Endodermal cell (in vitro differentiated cells): ENCODE measurements around the gene PPM1E. TPM values are rescaled to one million over a fixed set of nuclear protein-coding genes. Genes with fewer than 3 reads are reported as not detected.

ENCODE experiments used
- DNase-seq: peaks from one replicate; pipeline ENCODE4 v3.0.0-alpha.2; 2017
- H3K27ac ChIP-seq: 2 replicates; pipeline ENCODE4 v1.5.1; 2013; ENCODE audit warnings: mild to moderate bottlenecking, low read depth, low read length, moderate library complexity
- H3K27me3 ChIP-seq: 2 replicates; pipeline ENCODE4 v1.6.1; 2013; ENCODE audit warnings: mild to moderate bottlenecking, low read length, moderate library complexity; ENCODE audit not compliant: insufficient read depth, control insufficient read depth, poor library complexity, severe bottlenecking
- H3K36me3 ChIP-seq: 2 replicates; pipeline ENCODE4 v1.7.0; 2013; ENCODE audit warnings: mild to moderate bottlenecking, low read length, moderate library complexity; ENCODE audit not compliant: control insufficient read depth, insufficient read depth
- H3K4me1 ChIP-seq: one replicate; pipeline ENCODE4 v1.7.0; 2013; ENCODE audit warnings: low read length; ENCODE audit not compliant: control insufficient read depth, insufficient read depth
- H3K4me3 ChIP-seq: 2 replicates; pipeline ENCODE4 v1.5.1; 2013; ENCODE audit warnings: mild to moderate bottlenecking, low read length, moderate library complexity
- H3K9ac ChIP-seq: 2 replicates; pipeline ENCODE4 v1.6.1; 2013; ENCODE audit warnings: mild to moderate bottlenecking, low read length, moderate library complexity; ENCODE audit not compliant: poor library complexity, severe bottlenecking; ENCODE audit errors: extremely low read depth
- H3K9me3 ChIP-seq: 2 replicates; pipeline ENCODE4 v1.6.1; 2013; ENCODE audit warnings: mild to moderate bottlenecking, low read length, moderate library complexity; ENCODE audit not compliant: control insufficient read depth
- H3K27ac Mint-ChIP-seq: 2 replicates; pipeline ENCODE4 v1.8.0; 2020; ENCODE audit warnings: mixed read lengths
- H3K27me3 Mint-ChIP-seq: 2 replicates; pipeline ENCODE4 v1.8.0; 2021; ENCODE audit warnings: mild to moderate bottlenecking, mixed read lengths; ENCODE audit not compliant: insufficient read depth
- H3K36me3 Mint-ChIP-seq: 2 replicates; pipeline ENCODE4 v1.8.0; 2020; ENCODE audit warnings: low read depth, mixed read lengths
- H3K4me1 Mint-ChIP-seq: 2 replicates; pipeline ENCODE4 v1.8.0; 2020; ENCODE audit warnings: mixed read lengths
- H3K4me3 Mint-ChIP-seq: 2 replicates; pipeline ENCODE4 v1.8.0; 2020; ENCODE audit warnings: mild to moderate bottlenecking, moderate library complexity, mixed read lengths
- H3K9me3 Mint-ChIP-seq: 2 replicates; pipeline ENCODE4 v1.8.0; 2020; ENCODE audit warnings: mild to moderate bottlenecking, mixed read lengths
- CTCF ChIP-seq: fragments of 200-600 bp; sonication (generic); conservative IDR thresholded peaks from 2 replicates; pipeline ENCODE4 v1.5.0; 2021; ENCODE audit warnings: antibody characterized with exemption, mild to moderate bottlenecking
- WGBS, 2 experiments: methylation state at CpG; one replicate each; pipeline versions ENCODE4 v1.1.5 to v1.1.7; 2013; ENCODE audit warnings: missing lambda C conversion rate in 2 of 2, mixed read lengths in 1 of 2; ENCODE audit not compliant: insufficient coverage in 1 of 2, insufficient read length in 1 of 2; 5-methylcytosine and 5-hydroxymethylcytosine counted together
- total RNA-seq, 2 donors: library from RNA; stranded (reverse); fragmentation: NEBNext Ultra II Directional in 1 of 2; extraction: Animal tissue kit (Norgen Biotek cat#: 25700) in 1 of 2; gene quantifications; 2 replicates in 1 of 2; 3 replicates in 1 of 2; pipeline ENCODE4 v1.2.1, GENCODE V29; 2021

Gene PPM1E
- total RNA-seq, 2 donors from 2014 or later: 1.4 to 2.2 TPM

- Histone ChIP-seq H3K9ac (no peak overlapping the region), H3K27me3 (no peaks in the 10 kb centered on the region), H3K4me3 (no peak overlapping the region), H3K27ac (no peak overlapping the region), H3K9me3 (no peaks in the 10 kb centered on the region), H3K4me1 (no peaks in the 10 kb centered on the region), H3K36me3 (peaks cover 16% of the 10 kb centered on the region)
- peaks cover 23% of the 10 kb centered on the region for H3K36me3 Mint-ChIP-seq
- peak; percentile 98 for TF ChIP-seq CTCF
- peak overlapping the region; percentile 72 for H3K27ac Mint-ChIP-seq
- H3K4me3 Mint-ChIP-seq: no peak overlapping the region
- 0 to 21% methylated on average over 1 to 2 of the region's 4 CpGs for WGBS, 2 experiments
- H3K27me3 Mint-ChIP-seq: no peaks in the 10 kb centered on the region
- DNase-seq: peak; percentile 92
- H3K9me3 Mint-ChIP-seq: no peaks in the 10 kb centered on the region
- peaks cover 2% of the 10 kb centered on the region for H3K4me1 Mint-ChIP-seq
Observed at GRCh38 chr17:59004338-59005111, 248.9 kb downstream of the PPM1E start.

- Mint-ChIP-seq H3K27me3 (no peaks in the 10 kb centered on the region), H3K9me3 (no peaks in the 10 kb centered on the region), H3K27ac (no peak overlapping the region), H3K4me1 (peaks cover 2% of the 10 kb centered on the region), H3K4me3 (no peak overlapping the region), H3K36me3 (peaks cover 20% of the 10 kb centered on the region)
- DNase-seq: no peak
- Histone ChIP-seq H3K9me3 (no peaks in the 10 kb centered on the region), H3K9ac (no peak overlapping the region), H3K27ac (peak overlapping the region; percentile 24), H3K27me3 (no peaks in the 10 kb centered on the region), H3K36me3 (peaks cover 14% of the 10 kb centered on the region), H3K4me1 (no peaks in the 10 kb centered on the region), H3K4me3 (no peak overlapping the region)
- no peak for TF ChIP-seq CTCF
- 73 to 88% methylated on average over 2 of the region's 2 CpGs for WGBS, 2 experiments
Observed at GRCh38 chr17:59007995-59008394, 252.3 kb downstream of the PPM1E start.

GRCh38 chr17:59008737-59009136 is 253.1 kb downstream of the PPM1E start:
- H3K27ac Mint-ChIP-seq: no peak overlapping the region
- no peaks in the 10 kb centered on the region for H3K9me3 ChIP-seq
- no peak overlapping the region for H3K4me3 ChIP-seq
- 80 to 100% methylated on average over 1 to 2 of the region's 2 CpGs for WGBS, 2 experiments
- H3K36me3 Mint-ChIP-seq: peaks cover 19% of the 10 kb centered on the region
- TF ChIP-seq CTCF: no peak
- no peaks in the 10 kb centered on the region for H3K27me3 ChIP-seq
- H3K9me3 Mint-ChIP-seq: no peaks in the 10 kb centered on the region
- peaks cover 2% of the 10 kb centered on the region for H3K4me1 Mint-ChIP-seq
- H3K36me3 ChIP-seq: peaks cover 14% of the 10 kb centered on the region
- H3K4me1 ChIP-seq: no peaks in the 10 kb centered on the region
- no peak overlapping the region for H3K4me3 Mint-ChIP-seq
- no peak overlapping the region for H3K9ac ChIP-seq
- H3K27me3 Mint-ChIP-seq: no peaks in the 10 kb centered on the region
- no peak overlapping the region for H3K27ac ChIP-seq
- no peak for DNase-seq
